Activated CD8-positive, alpha-beta memory T cell treated with anti-CD3 and anti-CD28 coated beads for 24 hours (primary cell): ENCODE data around the gene FAM120AOS.

Source experiments
- DNase-seq: peaks from one replicate; pipeline ENCODE4 v3.0.0-alpha.2; 2020

FAM120AOS gene

DNA sequence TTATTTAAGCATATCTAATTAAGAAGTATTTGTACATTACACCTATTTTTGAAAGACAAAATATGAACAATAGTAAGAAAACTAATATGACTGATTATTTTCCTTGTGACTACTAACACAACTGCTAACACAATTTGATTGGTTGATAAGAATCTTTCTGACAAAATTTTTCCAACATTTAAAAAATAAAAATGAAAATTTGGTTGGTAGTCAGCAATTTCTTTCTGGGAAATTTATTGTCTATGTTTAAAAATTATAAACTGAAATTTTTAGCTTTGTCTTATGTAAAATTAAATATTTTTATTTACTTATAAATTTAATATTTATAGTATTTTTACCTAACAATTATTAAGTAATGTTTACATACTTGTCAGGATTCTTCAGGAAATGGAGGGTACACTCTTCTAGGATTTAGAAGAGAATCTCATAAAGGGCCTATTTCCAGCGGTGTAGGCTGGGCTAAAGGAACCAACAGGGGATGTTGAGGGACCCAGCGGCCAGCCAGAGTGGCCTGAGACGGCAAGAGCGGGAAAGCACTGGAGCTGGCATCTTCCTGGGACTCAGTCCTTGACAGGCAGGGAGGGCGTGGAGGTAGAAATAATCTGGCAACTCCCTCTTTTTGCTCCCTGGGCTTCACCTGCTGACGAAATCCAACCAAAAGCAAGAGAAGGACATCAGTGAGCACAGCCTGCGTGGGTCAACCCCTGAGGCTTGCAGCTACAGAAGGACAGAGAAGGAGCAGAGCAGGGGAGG lies 16.6 kb downstream of the FAM120AOS start:
- no peak for DNase-seq

DNA sequence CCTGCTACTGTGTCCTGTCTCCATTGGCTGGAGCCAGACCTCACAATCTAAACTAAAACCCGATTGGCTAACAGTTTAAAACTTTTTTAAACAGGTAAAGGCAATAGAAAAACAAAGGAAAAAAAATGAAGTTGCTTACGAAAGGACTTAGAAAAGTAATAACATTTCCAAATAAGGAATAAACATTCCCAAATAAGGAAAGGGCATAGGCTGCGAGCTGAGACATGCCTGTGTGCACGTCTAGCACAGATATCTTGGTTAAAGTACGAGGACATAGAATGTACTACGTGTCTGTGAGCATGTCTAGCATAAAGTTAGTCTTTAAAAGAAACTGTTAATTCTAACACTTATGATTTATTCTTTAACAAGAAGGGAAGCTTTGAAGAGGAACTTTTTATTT lies 17.2 kb downstream of the FAM120AOS start:
- no peak for DNase-seq

DNA sequence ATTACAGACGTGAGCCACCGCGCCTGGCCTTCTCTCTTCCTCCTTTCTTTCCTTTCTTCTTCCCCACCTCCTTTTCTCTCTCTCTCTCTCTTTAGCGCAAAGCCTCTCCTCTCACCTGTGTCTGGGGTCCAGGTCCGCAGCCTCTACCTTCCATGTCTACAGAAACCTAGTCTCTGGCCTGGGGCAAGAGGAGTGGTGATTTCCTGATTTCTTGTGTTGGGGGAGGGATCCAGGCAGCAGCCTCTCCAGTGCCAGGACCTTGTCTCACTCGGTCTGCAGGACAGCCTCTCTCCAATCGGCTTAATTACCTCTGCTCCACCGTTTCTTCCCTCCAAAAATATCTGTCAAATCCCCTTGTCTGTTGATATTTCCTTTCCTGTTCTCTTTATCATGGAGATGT lies 18.0 kb downstream of the FAM120AOS start:
- DNase-seq = no peak

DNA sequence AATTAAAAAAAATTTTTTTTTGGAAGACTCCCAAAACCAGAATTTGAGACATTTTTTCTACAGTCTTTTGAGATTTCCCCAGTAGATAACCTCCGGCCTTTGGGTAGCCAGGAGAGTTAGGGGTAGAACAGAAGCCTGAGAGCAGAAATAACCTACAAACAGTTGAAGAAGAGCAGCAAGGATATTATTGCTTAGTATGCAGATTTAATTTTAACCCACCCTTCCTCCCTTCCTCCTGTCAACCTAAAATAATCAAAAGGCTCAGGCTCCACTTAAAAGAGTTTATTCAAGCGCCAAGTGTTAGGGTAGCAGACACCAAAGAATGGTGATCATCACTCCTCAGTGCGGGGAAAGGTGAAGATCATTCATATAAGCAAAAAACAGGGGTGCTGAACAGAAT lies 19.3 kb downstream of the FAM120AOS start:
- DNase-seq = no peak

DNA sequence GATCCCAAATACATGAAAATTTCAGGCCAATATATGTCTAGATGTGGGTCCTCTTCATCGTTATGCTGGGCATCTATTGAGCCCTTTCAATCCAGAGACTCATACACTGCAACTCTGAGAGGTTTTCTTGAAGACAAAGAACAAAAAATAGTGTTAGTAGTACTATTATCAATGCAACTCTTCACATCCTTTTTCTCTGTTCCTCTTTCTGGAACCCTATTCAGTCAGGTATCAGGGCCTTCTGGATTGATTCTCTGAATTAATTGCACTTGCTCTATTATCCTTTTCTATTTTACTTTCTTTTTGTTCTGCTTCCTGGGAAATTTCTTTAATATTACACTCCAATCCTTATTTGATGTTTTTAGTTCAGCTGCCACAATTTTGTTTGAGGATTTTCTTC lies 20.4 kb downstream of the FAM120AOS start:
- no peak for DNase-seq

DNA sequence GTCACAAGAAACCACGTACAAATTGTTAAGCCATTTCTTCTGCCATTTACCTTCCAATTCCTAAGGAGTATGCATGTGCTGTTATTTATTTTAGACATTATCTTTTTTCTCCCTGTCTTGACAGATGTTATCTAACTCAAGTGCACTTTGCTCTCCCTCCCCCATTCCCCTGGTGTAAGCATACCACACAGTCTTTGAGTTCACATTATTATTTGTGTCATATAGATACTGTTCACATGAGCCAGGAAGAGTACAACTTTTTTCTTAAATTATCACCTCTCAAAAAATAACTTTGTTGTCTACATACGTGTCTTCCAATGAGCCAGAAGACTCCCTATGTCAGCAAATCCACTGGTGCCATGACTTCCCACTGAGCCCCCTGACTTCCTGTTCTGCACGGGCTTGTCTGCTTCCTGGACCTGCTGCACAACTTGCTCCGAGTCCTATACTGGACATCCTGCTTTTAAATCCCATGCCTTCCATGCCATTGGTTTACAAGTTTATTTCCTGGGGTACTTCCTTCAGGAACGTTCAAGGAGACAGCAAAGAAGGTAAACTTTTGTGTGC lies 21.8 kb downstream of the FAM120AOS start:
- no peak for DNase-seq

DNA sequence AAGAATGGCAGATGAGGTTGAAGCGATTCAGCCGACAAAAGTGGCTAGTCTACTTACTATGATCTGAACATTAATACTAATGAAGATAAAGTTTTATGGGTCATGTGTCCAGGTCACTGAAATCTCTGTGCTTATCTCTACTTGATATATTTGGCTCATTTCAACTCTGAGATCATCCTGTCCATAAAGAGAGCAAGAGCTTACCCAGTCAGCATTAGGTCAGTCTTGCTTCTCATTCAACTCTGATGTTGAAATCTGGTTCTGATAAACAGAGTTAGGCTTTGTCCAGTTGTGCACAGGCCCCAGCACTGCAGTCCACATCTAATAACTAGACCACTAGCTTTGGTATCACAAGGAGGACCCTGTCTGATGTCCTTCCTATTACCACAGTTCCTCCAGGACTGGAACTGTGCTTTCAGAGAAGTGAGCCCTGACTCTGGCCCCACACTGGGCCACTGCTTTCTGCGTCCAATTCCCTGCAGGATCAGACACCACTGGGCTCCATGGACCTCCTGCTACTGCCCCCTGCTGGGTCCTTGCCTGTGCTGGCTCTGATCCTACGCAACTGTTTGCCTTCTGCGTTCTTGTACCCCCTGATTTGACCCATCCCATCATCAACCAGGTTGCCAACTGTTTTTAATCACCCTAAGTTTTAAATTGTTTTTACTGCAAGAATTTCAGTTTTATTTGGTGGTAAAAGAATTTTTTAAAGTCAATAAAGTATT lies 25.6 kb downstream of the FAM120AOS start:
- DNase-seq = no peak

DNA sequence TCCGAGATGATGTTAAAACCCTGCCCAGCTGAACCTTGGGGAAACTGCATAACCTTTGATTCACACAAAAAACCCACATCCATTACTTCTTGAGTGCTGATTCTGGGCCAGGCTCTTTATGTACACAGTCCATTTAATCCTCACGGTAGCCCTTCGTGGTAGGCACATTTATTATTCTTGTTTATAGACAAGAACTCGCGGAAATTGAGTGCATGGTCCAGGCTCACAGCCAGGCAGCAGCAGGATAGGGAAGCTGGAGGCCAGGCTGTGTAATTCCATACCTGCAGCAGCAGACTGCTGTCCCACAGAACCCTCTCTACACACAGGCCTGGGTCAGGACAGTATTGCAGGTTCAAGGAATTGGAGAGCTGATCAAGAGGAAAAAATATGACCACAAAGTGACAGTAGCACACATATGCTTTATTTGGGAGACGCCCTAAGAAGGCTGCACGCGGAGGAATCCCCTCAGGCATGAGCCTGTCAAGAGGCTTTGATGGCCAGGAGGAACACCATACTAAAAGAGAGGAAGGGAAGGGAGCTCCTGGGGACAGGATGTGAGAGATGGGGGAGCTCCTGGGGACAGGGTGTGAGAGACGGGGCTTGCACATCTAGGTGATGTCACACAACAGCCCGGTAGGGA lies 30.3 kb downstream of the FAM120AOS start:
- DNase-seq = no peak

DNA sequence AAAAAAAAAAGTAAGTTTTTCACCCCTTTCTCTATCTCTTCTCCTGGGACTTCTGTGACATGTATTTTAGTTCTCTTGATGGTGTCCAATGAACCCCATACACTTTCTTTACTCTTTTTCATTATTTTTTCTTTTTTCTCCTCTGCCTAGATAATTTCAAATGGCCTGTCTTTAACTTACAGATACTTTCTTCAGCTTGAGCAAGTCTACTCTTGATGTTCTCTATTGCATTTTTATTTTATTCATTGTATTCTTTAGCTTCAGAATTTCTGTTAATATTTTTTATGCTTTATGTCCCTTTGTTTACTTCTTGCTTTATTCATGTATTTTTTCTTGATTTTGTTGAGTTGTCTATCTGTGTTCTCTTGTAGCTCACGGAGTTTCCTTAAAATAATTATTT lies 34.4 kb downstream of the FAM120AOS start:
- DNase-seq = no peak

DNA sequence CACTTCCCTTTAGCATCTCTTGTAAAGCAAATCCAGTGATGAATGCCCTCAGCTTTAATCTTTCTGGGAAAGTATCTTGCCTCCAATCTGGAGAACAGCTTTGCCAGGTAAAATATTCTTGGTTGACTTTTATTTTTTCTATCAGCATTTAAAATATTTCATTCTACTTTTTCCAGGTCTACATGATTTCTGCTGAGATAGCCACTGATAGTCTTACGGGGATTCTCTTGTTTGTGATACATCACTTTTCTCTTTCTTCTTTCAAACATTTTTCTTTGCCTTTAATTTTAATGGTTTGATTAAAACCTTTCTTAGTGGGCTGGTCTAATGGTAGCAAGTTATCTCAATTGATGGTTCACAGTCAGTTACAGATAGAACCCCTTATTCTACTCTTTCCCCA lies 35.8 kb downstream of the FAM120AOS start:
- no peak for DNase-seq

DNA sequence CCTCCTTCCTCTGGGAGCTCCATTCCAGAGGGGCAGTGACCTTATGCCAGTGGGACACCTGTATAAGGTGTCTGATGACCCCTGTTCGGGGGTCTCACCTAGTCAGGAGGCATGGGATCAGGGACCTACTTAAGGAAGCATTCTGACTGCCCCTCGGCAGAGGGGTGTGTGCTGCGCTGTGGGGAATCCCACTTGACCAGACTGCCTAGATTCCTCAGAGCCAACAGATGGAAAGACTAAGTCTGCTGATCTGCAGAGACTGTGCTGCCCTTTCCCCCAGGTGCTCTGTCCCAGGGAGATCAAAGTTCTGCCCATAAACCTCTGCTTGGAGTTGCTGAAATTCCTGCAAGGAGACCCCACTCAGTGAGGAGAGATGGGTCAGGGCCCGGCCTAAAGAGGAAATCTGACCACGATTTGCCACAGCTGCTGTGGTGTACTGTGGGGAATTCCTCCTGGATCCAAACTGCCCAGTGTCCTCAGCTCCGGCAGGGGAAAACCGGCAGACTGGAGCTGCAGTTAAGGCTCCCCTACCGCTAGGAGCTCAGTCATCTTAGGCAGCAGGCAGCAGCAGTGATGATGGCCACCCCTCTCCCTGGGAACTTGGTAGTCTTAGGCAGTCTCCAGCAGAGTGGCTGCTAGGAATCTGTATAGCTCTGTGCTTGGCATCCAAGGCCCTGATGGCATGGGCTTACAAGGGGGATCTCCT lies 36.7 kb downstream of the FAM120AOS start:
- no peak for DNase-seq

DNA sequence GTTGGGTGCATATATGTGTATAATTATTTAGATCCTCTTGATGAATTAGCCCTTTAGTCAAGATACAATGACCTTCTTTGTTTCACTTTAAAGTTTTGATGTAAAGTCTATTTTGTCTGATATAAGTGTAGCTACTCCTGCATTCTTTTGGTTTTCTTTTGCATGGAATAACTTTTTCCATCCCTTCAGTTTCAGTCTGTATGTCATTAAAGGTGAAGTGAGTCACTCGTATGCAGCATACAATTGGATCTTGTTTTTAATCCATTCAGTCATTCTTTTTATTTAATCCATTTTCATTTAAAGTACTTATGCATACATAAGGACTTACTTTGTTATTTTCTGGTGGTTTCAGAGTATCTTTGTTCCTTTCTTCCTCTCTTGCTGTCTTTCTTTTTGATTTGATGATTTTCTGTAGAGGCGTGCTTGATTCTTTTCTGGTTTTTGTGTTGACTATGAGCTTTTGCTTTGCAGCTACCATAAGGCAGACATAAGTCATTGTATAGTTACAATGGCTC lies 38.1 kb downstream of the FAM120AOS start:
- no peak for DNase-seq

DNA sequence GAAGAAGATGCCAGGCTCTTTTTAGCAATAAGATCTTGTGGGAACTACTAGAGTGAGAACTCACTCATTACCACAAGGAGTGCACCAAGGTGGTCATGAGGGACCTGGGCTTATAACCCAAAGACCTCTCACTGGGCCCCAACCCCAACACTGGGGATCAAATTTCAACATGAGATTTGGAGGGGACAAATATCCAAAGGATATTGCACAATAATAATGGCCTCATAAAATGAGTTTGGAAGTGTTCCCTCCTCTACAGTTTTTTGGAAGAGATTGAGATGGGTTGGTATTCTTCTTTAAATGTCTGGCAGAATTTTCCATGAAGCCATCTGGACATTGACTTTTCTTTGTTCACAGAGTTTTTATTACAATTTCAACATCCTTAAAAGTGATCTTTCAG lies 39.9 kb downstream of the FAM120AOS start:
- DNase-seq = no peak

DNA sequence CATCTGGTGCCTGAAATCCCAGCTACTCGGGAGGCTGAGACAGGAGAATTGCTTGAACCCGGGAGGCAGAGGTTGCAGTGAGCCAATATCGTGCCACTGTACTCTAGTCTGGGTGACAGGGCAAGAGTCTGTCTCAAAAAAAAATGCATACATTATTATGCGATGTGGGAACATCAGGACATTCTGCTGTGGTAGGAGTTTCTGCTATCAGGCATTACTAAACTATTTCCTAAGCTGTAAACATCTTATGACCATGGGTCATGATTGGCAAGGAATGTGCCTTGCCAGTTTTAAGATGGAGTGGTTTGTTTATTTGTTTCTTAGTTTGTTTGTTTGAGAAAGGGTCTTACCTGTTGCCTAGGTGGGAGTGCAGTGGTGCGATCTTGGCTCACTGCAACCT lies 47.0 kb downstream of the FAM120AOS start:
- DNase-seq = no peak

DNA sequence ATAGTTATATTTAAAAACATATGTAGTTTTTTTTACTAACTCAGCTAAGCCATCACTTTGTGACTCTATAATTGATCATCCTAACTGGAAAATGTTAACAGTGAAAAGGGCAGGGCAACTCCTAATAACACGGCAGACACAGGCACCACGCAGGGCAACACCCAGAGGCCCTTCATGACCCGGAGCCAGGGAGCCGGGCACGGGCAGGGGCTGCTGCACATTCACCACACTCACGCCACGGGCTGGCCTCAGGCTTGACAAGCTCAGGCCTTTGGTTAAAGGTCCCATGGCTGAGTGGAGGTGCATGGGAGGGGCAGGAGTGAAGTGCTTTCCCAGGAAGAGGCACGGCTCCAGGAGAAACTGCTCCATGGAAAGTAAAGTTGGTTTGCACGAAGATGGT lies 54.9 kb downstream of the FAM120AOS start:
- DNase-seq = no peak

DNA sequence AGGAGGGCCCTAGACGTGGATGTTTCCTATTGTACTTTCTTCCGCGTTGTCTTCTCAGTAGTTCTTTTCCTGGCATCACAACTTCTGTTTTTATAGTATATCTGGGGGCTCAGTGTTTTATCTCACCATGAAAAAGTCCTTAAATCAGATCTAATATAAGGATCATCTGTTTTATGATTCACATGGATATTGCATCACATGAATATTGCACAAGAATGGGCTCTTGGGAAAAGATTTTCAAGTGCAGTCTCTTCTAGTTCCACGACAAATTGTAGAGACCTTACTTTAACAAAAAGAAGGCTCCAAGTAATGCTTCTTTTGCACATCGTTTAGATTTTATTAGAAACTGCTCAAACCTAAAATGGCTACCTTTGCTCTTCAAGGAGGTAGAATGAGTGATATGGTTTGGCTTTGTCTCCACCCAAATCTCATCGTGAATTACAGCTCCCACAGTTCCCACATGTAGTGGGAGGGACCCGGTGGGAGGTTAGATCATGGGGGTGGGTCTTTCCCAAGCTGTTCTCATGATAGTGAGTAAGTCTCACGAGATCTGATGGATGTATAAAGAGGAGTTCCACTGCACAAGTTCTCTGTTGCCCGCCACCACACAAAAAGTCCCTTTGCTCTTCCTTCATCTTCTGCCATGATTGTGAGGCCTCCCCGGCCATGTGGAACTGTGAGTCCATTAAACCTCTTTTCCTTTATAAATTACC lies 55.6 kb downstream of the FAM120AOS start:
- no peak for DNase-seq
